Thyroid gland (tissue), 4 donors: ENCODE data around the gene FGF23. TPM values are rescaled to one million over a fixed set of nuclear protein-coding genes. Genes with fewer than 3 reads are reported as not detected.

ENCODE experiments used
- DNase-seq, 2 donors: peaks; one replicate each; pipeline ENCODE4 v3.0.0-alpha.2; 2019
- H3K27ac ChIP-seq, 3 donors: fragments of 200-600 bp; sonication (generic); 1 replicate in 2 of 3; 2 replicates in 1 of 3; pipeline ENCODE4 v1.5.1; 2016 to 2019; ENCODE audit warnings: mild to moderate bottlenecking in 1 of 3, moderate library complexity in 1 of 3
- H3K27me3 ChIP-seq: fragments of 200-600 bp; sonication (generic); one replicate; pipeline ENCODE4 v1.5.1; 2019
- H3K36me3 ChIP-seq, 2 donors: fragments of 200-600 bp; sonication (generic); one replicate each; pipeline ENCODE4 v1.5.1; 2016 to 2019
- H3K4me1 ChIP-seq, 2 donors: fragments of 200-600 bp; sonication (generic); one replicate each; pipeline ENCODE4 v1.5.1; 2017 to 2019
- H3K4me3 ChIP-seq, 3 donors: fragments of 200-600 bp; sonication (generic); replicated peaks in 1 of 3; 1 replicate in 2 of 3; 2 replicates in 1 of 3; pipeline ENCODE4 v1.5.1; 2016; ENCODE audit warnings: mild to moderate bottlenecking in 1 of 3
- H3K9me3 ChIP-seq: fragments of 200-600 bp; sonication (generic); one replicate; pipeline ENCODE4 v1.5.1; 2017
- CTCF ChIP-seq, 6 experiments: fragments of 200-600 bp in 3 of 6; fragments of 450-650 bp in 3 of 6; sonication (generic) in 3 of 6; IDR thresholded peaks; one replicate each; pipeline ENCODE4 v1.5.1; 2016 to 2019; ENCODE audit warnings: antibody characterized with exemption in 6 of 6, mild to moderate bottlenecking in 2 of 6, inconsistent platforms in 1 of 6, moderate library complexity in 1 of 6
- POLR2A ChIP-seq, 2 donors: fragments of 450-650 bp; IDR thresholded peaks; one replicate each; pipeline ENCODE4 v1.6.1; 2017; ENCODE audit warnings: antibody characterized with exemption in 2 of 2, mild to moderate bottlenecking in 2 of 2, moderate library complexity in 1 of 2
- WGBS, 2 donors: methylation state at CpG; one replicate each; pipeline ENCODE4 v1.1.5; 2017; 5-methylcytosine and 5-hydroxymethylcytosine counted together
- intact Hi-C: fragments of 100-400 bp; cut with DNase I; formaldehyde crosslinking; loops from one replicate; pipeline ENCODE4 v1.15.1; 2023
- total RNA-seq, 4 donors: library from RNA; depleted of rRNA; stranded (reverse); fragments of >200 nt; gene quantifications; one replicate each; pipeline ENCODE4 v1.2.3, GENCODE V29; 2016

The FGF23 gene
- total RNA-seq, 4 donors from 2014 or later, result not detected

DNA sequence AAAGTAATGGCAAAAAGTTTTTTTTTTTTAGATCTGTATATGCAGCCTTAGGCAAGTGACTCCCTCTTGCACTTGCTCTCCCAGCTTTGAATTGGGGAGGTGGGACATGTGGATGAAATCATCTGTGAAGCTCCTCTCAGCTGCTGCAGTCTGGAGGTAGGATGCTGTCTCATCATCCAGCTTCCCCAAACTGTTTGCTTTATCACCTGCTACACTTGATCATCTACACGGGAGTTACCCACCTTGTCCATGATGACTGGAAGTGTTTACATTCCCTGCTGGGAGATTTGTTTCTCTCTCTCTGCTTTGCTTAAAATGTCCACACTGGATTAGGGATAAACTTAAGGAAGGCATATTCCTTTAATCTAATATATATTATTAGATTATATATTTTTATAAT lies 8.5 kb upstream of the FGF23 start:
- TF ChIP-seq CTCF (IDR thresholded peaks at IDR 0.05) (no peak), POLR2A (IDR thresholded peaks at IDR 0.05) (no peak)
- WGBS, 2 donors, result 50 to 55% methylated on average over 1 of the region's 1 CpG
- Histone ChIP-seq H3K27ac (no peak overlapping the region), H3K4me3 (no peak overlapping the region), H3K4me1 (no peaks in the 10 kb centered on the region), H3K9me3 (no peaks in the 10 kb centered on the region), H3K36me3 (no peaks in the 10 kb centered on the region), H3K27me3 (no peaks in the 10 kb centered on the region)
- intact Hi-C loops, result no loop called here
- DNase-seq, result no peak

- no peaks in the 10 kb centered on the region for H3K36me3 ChIP-seq
- no peaks in the 10 kb centered on the region for H3K27me3 ChIP-seq
- H3K9me3 ChIP-seq, result no peaks in the 10 kb centered on the region
- H3K4me3 ChIP-seq, result no peak overlapping the region
- no peaks in the 10 kb centered on the region for H3K4me1 ChIP-seq
- TF ChIP-seq CTCF (IDR thresholded peaks at IDR 0.05), result no peak
- 88 to 91% methylated on average over 5 of the region's 5 CpGs for WGBS, 2 donors
- H3K27ac ChIP-seq, result no peak overlapping the region
- intact Hi-C loops, result no loop called here
- no peak for DNase-seq
These were observed 8.1 kb upstream of the FGF23 start for GRCh38 chr12:4387607-4388006.

DNA sequence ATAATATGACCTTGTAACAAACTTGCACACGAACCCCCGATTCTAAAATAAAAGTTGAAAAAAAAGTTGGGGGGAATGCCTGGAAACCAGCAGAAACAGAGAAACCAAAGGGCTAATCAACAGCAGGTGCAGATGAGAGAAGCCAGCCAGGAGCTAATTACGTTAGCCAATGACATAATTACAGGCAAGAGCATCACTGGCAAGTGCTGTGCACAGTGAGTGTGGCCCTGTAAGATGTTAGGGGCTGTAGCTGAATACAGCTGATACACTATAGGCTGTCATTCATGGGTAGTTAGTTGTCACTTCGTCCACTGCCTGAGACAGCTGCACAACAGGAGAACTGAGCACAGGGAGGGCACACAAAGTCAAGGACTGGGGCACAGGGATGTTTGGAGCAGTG lies 7.3 kb upstream of the FGF23 start:
- Histone ChIP-seq H3K9me3 (no peaks in the 10 kb centered on the region), H3K4me1 (no peaks in the 10 kb centered on the region), H3K36me3 (no peaks in the 10 kb centered on the region), H3K27ac (no peak overlapping the region), H3K27me3 (no peaks in the 10 kb centered on the region), H3K4me3 (no peak overlapping the region)
- intact Hi-C loops, result no loop called here
- TF ChIP-seq POLR2A (IDR thresholded peaks at IDR 0.05) (no peak), CTCF (IDR thresholded peaks at IDR 0.05) (no peak)
- 81 to 87% methylated on average over 4 of the region's 4 CpGs for WGBS, 2 donors
- no peak for DNase-seq

DNA sequence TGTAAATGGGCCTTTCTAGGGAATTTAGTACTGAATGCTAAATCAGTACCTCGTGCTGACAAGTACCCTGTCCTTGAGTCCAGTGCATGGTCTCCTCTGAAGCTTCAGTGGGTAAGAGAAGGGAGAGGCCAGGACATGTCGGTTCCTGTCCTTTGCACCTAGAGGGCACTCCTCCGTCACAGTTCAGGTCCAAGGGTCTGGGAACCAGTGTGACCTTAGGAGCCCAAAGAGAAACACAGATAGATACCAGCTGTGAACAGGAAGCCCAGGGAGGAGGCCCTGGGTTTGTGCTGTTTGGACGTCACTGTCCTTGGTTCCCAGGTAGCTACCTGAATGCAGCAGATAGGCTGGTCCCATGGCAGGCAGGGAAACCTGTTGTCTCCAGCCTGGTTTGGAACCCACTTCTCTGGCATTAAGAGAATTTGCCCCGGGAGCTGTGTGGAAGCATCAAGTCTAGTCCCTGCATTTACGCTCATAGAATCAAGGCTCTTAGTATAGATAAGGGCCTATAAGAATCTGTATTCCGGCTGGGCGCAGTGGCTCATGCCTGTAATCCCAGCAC lies 3.9 kb upstream of the FGF23 start:
- no peaks in the 10 kb centered on the region for H3K27me3 ChIP-seq
- no peaks in the 10 kb centered on the region for H3K9me3 ChIP-seq
- no peak overlapping the region for H3K27ac ChIP-seq
- 74 to 78% methylated on average over 7 to 8 of the region's 8 CpGs for WGBS, 2 donors
- no peak overlapping the region for H3K4me3 ChIP-seq
- TF ChIP-seq CTCF (IDR thresholded peaks at IDR 0.05), result no peak
- no peak for TF ChIP-seq POLR2A (IDR thresholded peaks at IDR 0.05)
- intact Hi-C loops, result no loop called here
- no peaks in the 10 kb centered on the region for H3K4me1 ChIP-seq
- no peak for DNase-seq
- no peaks in the 10 kb centered on the region for H3K36me3 ChIP-seq

DNA sequence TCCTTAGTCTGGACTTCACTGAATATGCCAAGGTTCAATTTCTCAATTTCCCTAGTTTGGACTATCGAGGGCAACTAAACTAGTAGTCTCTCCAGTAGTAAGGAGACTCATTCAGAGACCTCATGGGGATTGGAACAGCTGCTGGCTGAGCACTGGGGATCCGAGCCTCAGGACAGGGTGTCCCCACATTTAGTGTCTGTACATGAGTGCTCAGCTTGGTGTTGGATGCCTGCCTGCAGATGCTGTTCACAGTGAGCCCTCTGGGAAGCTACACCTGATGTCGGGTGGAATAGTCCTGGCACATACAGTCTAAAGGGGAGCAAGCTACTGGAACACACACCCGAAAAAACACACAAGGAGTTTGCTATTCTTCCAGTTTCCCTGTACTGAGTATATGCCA lies 820 bp upstream of the FGF23 start:
- 87 to 88% methylated on average over 4 of the region's 4 CpGs for WGBS, 2 donors
- H3K27me3 ChIP-seq, result no peaks in the 10 kb centered on the region
- no peaks in the 10 kb centered on the region for H3K9me3 ChIP-seq
- no peak for TF ChIP-seq CTCF (IDR thresholded peaks at IDR 0.05)
- no peak for TF ChIP-seq POLR2A (IDR thresholded peaks at IDR 0.05)
- no peak overlapping the region for H3K27ac ChIP-seq
- no peaks in the 10 kb centered on the region for H3K36me3 ChIP-seq
- H3K4me3 ChIP-seq, result no peak overlapping the region
- intact Hi-C loops, result no loop called here
- H3K4me1 ChIP-seq, result no peaks in the 10 kb centered on the region
- DNase-seq, result no peak
